GM18526 (cell line): ENCODE data around the gene NECTIN2.

Experiments used
- POLR2A ChIP-seq: IDR thresholded peaks from 3 replicates; pipeline ENCODE4 v1.6.1; 2011; ENCODE audit not compliant: insufficient read length; ENCODE audit errors: extremely low read depth

NECTIN2 gene

GRCh38 chr19:44839276-44839675 is 6.8 kb upstream of the NECTIN2 start:
- no peak for TF ChIP-seq POLR2A

- TF ChIP-seq POLR2A: no peak
Observed at GRCh38 chr19:44840811-44841210, 5.3 kb upstream of the NECTIN2 start.

DNA sequence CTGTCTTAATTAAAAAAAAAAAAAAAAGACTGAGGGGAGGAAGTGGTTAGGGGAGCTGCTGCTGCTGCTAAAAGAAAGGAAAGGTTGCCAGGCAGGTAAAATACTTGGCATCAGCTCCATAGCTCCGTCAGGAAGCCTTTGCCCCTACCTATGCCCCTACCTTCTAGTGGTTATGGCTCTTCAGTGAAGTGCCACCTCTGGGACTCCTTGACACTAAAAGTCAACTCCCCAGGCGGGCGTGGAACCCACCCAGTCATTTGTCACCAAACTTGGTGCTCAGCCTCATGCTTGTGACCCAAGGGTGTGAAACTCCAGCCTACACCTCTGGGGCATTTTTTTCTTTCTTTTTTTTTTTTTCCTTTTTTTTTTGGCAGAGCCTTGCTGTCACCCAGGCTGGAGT is 4.9 kb upstream of the NECTIN2 start:
- no peak for TF ChIP-seq POLR2A

DNA sequence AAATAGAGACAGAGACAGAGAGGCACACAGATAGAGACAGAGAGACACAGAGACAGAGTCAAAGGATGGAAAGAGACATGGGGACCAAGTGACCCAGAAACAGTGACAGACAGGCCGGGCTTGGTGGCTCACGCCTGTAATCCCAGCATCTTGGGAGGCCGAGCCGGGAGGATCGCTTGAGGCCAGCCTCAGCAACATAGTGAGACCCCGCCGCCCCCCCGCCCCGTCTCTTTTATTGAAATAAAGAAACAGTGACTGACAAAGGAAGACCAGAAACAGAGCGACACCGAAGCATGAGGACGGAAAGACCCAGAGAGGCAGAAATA is 848 bp upstream of the NECTIN2 start:
- no peak for TF ChIP-seq POLR2A

- TF ChIP-seq POLR2A: no peak
Observed at GRCh38 chr19:44846455-44847143, 502 bp downstream of the NECTIN2 start.

DNA sequence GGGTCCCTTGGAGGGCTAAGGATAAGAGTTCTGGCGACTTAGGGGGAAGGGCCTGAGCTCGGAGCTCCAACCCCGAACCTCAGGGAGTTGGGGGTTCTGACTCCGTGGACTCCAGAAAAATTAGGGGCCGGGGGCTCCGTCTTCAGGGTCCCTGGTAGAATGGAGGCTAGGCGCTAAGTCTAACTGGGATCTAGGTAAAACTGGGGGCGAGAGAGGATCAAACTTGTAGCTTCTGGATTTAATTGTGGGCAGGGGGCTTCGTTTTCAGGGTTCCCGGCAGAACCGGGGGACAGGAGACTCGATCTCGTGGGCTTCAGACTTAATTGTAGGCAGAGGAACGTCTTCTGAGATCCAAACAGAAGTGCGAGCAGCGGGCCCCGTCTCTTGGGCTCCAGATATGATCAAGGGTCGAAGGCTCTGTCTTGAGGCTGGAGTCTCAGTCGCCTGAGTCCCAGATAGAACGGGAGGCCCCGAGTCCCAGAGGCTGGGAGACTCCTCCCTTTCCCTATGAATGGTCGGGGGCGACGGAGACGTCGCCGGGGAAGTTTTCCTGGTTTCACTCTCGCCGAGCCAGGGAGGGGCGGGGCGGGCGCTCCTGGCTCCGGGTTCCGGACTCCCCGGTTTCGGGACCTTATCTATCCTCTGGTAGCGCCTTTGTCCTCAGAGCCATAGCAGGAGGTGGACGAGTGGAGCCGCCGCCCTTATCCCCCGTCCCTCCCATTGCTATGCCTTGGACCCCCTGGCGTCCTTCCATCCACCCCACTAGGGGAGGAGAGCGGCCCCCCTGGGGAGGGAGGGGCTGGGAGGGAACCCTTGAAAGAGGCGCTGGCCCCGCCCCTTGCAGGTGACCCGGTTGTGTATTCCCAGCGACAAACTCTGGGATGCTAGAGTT is 1.3 kb downstream of the NECTIN2 start:
- no peak for TF ChIP-seq POLR2A

GRCh38 chr19:44848036-44848811 is 2.1 kb downstream of the NECTIN2 start:
- no peak for TF ChIP-seq POLR2A

DNA sequence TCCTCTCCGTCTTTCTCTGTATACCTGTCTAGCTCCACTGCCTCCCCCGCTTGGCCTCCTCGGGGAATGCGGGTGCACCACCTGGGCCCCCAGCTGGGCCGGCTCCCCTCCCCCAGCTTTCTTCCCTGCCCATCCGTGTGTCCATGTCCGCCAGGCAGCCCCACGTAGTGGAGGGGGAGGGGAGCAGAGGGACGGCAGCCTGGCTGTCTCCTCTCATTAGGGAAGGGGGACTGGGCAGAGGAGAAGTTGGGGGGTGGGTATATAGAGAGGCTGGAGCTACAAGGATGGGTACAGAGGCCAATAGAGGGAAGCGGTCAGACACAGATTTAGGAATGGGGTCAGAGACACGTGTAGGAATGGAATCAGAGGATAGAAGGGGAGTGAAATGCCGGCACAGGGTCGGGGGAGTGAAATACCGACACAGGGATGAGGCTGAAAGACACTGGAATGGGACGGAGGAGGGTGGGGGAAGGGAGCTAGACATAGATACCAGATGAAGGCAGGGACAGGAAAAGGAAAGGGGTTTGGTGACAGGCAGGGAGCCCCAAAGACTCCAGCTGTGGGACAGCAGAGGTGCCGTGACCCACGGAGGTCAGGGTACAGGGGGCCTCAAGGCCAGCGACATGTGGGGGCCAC is 2.8 kb downstream of the NECTIN2 start:
- TF ChIP-seq POLR2A: no peak

GRCh38 chr19:44850641-44851109 is 4.6 kb downstream of the NECTIN2 start:
- TF ChIP-seq POLR2A: no peak

DNA sequence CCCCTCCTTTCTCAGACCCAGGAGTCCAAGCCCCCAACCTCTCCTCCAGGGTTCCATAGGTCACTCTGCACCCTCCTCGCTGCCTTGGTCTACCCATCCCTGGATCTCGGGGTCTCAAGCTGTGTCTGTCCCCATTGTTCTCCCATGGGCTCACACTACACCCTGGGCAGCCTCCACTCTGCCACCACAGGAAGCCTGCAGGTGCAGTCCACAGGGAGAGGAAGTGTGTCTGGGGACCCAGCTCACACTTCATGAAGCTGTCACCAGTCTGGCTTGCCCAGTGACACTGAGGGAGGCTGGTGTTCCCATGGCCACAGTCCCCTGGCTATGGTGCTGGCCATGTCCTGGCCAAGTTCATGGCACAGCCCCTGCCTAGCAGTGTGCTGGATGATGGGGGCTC is 5.3 kb downstream of the NECTIN2 start:
- no peak for TF ChIP-seq POLR2A

- TF ChIP-seq POLR2A: no peak
Observed at GRCh38 chr19:44855606-44856005, 9.5 kb downstream of the NECTIN2 start.

DNA sequence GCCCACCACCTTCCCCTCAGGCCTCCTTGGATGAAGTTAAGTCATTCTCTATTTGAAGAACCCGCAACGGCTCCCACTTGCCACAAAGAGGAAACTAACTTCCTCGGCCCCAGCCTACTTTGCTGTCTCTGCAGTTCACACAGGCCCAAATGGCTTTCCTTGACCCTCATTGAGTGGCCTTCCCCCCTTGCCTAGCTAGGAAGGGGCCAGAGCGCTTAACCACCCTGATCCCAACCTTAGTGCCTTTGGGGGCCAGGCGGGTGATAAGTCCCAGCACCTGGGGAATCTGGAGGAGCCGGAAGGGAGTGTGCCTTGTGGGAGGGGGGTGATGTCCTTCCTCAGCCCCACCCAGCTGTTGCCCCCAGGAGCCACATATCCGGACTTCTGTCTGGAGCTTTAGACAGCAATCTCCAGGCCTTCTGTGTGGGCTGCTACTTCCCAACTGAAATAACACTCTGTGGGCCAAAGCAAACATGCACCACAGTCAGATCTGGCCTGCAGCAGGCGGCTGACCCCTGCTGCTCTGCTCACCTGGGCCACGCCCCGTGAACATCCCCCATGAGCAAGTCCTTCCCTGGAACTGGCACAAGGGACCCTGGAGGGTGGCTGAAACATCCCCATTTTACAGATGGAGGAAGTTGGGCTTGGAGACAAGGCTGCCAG is 10.5 kb downstream of the NECTIN2 start:
- TF ChIP-seq POLR2A: no peak

GRCh38 chr19:44857837-44858236 is 11.7 kb downstream of the NECTIN2 start:
- no peak for TF ChIP-seq POLR2A

- TF ChIP-seq POLR2A: no peak
Observed at GRCh38 chr19:44863990-44864389, 17.9 kb downstream of the NECTIN2 start.
